Measurements from ENCODE around the gene ADIPOR1. TPM values are rescaled to one million over a fixed set of nuclear protein-coding genes. Genes with fewer than 3 reads are reported as not detected.
"Not testable (repeated sequence)": the region's sequence is repeated elsewhere in the genome, so short reads cannot be mapped to it uniquely, and the experiment has no call there.

Gene ADIPOR1
- total RNA-seq, 2 experiments from 2014 or later, result 64.8 to 64.9 TPM

DNA sequence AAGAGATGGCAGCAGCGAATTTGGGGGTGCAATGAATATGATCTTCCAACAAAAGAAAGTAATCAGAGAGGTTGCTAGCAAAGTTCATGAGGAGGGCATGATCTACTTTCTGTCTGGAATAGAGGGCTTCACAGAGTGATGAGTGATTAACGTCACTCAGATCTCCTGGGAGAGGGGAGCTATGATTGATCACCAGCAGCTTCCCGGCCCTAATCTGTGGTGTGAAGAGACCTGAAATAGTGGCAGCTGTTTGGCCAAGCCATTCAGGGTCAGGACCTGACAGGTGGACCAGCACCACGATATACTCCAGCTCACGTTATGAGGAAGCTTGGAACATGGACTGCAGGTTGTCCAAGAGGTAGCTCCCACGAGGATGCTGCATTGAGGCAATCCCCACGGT is 29.1 kb upstream of the ADIPOR1 start:
- no peak for ATAC-seq (ENCODE audit: low read depth)
- Mint-ChIP-seq H3K36me3 (no peaks in the 10 kb centered on the region), H3K27ac (no peak overlapping the region), H3K4me3 (no peak overlapping the region), H3K4me1 (peaks cover 3% of the 10 kb centered on the region), H3K27me3 (peaks cover 17% of the 10 kb centered on the region), H3K9me3 (no peaks in the 10 kb centered on the region)
- POLR2A ChIA-PET, result no interaction called here
- DNase-seq, result no peak

DNA sequence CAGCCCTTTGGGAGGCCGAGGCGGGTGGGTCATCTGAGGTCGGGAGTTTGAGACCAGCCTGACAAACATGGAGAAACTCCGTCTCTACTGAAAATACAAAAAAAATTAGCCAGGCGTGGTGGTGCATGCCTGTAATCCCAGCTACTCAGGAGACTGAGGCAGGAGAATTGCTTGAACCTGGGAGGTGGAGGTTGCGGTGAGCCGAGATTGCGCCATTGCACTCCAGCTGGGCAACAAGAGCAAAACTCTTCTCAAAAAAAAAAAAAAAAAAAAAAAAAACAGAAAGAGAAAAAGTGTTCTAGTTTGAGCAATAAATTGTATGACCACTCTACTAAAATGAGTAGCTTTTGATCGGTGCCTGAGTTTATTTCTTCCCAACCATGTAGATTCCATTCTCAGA is 28.0 kb upstream of the ADIPOR1 start:
- H3K4me3 Mint-ChIP-seq; H3K27me3 Mint-ChIP-seq; ATAC-seq (ENCODE audit: low read depth); POLR2A ChIA-PET; DNase-seq; H3K9me3 Mint-ChIP-seq; H3K4me1 Mint-ChIP-seq; H3K36me3 Mint-ChIP-seq; H3K27ac Mint-ChIP-seq: not testable (repeated sequence)

GRCh38 chr1:202982715-202983430 is 24.8 kb upstream of the ADIPOR1 start:
- DNase-seq (no peak), ATAC-seq (ENCODE audit: low read depth) (no peak)
- Mint-ChIP-seq H3K4me1 (peaks cover 3% of the 10 kb centered on the region), H3K4me3 (no peak overlapping the region), H3K27ac (no peak overlapping the region), H3K27me3 (peaks cover 9% of the 10 kb centered on the region), H3K36me3 (no peaks in the 10 kb centered on the region), H3K9me3 (no peaks in the 10 kb centered on the region)
- POLR2A ChIA-PET, result no interaction called here

GRCh38 chr1:202981939-202982338 is 23.8 kb upstream of the ADIPOR1 start:
- Mint-ChIP-seq H3K27me3 (peaks cover 17% of the 10 kb centered on the region), H3K9me3 (no peaks in the 10 kb centered on the region), H3K36me3 (no peaks in the 10 kb centered on the region), H3K27ac (no peak overlapping the region), H3K4me3 (no peak overlapping the region), H3K4me1 (peaks cover 3% of the 10 kb centered on the region)
- DNase-seq (no peak), ATAC-seq (ENCODE audit: low read depth) (no peak)
- POLR2A ChIA-PET, result interaction anchor here (0.7 kb wide), 1 partner anchor 11 kb away, joined by 3 read pairs; no protein-coding TSS in a partner anchor

DNA sequence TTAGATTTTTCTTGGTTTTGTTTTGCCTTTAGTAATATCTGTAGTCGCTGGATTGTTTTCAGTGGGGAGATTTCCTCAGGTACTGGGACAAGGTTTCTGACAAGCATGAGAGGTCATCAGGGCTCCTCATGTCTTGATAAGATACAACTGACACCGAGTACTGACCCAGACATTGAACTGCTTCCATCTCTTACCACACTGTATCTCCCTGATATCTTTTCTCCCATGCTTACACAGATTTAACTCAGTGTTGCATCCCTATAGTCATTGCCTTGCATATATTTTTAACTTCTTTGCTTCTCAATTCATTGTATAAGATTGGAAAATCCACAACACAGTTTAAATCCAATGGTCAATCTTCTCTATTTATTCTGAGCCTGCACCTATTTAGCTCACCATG is 21.3 kb upstream of the ADIPOR1 start:
- peaks cover 2% of the 10 kb centered on the region for H3K4me1 Mint-ChIP-seq
- POLR2A ChIA-PET, result no interaction called here
- H3K36me3 Mint-ChIP-seq, result no peaks in the 10 kb centered on the region
- no peaks in the 10 kb centered on the region for H3K9me3 Mint-ChIP-seq
- no peak for ATAC-seq (ENCODE audit: low read depth)
- H3K27ac Mint-ChIP-seq, result no peak overlapping the region
- no peak for DNase-seq
- peaks cover 29% of the 10 kb centered on the region for H3K27me3 Mint-ChIP-seq
- no peak overlapping the region for H3K4me3 Mint-ChIP-seq

GRCh38 chr1:202976633-202977032 is 18.5 kb upstream of the ADIPOR1 start:
- H3K4me1 Mint-ChIP-seq, result peaks cover 2% of the 10 kb centered on the region
- DNase-seq, result no peak
- H3K27ac Mint-ChIP-seq, result no peak overlapping the region
- H3K36me3 Mint-ChIP-seq, result no peaks in the 10 kb centered on the region
- ATAC-seq (ENCODE audit: low read depth), result no peak
- H3K9me3 Mint-ChIP-seq, result no peaks in the 10 kb centered on the region
- POLR2A ChIA-PET, result no interaction called here
- peaks cover 43% of the 10 kb centered on the region for H3K27me3 Mint-ChIP-seq
- no peak overlapping the region for H3K4me3 Mint-ChIP-seq

DNA sequence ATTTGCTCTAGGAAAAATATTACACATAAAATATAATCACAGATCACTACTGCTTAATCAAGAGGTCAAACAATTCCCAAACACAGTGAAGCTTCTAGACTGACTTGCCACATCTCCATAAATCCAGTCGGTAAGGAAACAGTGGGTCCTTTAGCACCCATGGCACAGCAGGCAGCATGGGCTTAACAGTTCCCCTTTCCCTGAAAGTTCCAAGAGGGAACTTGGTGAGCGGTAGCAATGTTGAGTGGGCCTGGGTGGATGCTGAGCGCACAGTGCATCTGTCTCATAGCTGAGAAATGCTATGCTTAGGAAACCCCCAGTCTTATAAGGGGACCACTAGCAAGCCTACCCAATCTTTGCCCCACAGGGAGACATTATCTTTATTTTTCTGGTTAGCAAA is 16.7 kb upstream of the ADIPOR1 start:
- Mint-ChIP-seq H3K36me3 (no peaks in the 10 kb centered on the region), H3K27ac (no peak overlapping the region), H3K4me3 (no peak overlapping the region), H3K9me3 (no peaks in the 10 kb centered on the region), H3K4me1 (peaks cover 2% of the 10 kb centered on the region), H3K27me3 (peaks cover 39% of the 10 kb centered on the region)
- POLR2A ChIA-PET, result no interaction called here
- no peak for ATAC-seq (ENCODE audit: low read depth)
- DNase-seq, result no peak

- Mint-ChIP-seq H3K4me1 (peaks cover 17% of the 10 kb centered on the region), H3K4me3 (no peak overlapping the region), H3K9me3 (no peaks in the 10 kb centered on the region), H3K27ac (no peak overlapping the region), H3K27me3 (peaks cover 27% of the 10 kb centered on the region), H3K36me3 (no peaks in the 10 kb centered on the region)
- no peak for ATAC-seq (ENCODE audit: low read depth)
- no peak for DNase-seq
- POLR2A ChIA-PET, result no interaction called here
Measured at GRCh38 chr1:202972046-202972445, 13.9 kb upstream of the ADIPOR1 start.

- H3K36me3 Mint-ChIP-seq, result peaks cover 2% of the 10 kb centered on the region
- no peaks in the 10 kb centered on the region for H3K9me3 Mint-ChIP-seq
- DNase-seq (no peak), ATAC-seq (ENCODE audit: low read depth) (peak; percentile 46)
- H3K27ac Mint-ChIP-seq, result peak overlapping the region; percentile 0
- H3K27me3 Mint-ChIP-seq, result peaks cover 12% of the 10 kb centered on the region
- peak overlapping the region; percentile 1 for H3K4me3 Mint-ChIP-seq
- POLR2A ChIA-PET, result interaction anchor here (1.2 to 1.7 kb wide), 3 partner anchors 9 to 42 kb away, joined by 4 to 11 read pairs (median 9); partner anchors contain the start of gene KLHL12
- H3K4me1 Mint-ChIP-seq, result peaks cover 22% of the 10 kb centered on the region
Measured at GRCh38 chr1:202968895-202969295, 10.8 kb upstream of the ADIPOR1 start.

DNA sequence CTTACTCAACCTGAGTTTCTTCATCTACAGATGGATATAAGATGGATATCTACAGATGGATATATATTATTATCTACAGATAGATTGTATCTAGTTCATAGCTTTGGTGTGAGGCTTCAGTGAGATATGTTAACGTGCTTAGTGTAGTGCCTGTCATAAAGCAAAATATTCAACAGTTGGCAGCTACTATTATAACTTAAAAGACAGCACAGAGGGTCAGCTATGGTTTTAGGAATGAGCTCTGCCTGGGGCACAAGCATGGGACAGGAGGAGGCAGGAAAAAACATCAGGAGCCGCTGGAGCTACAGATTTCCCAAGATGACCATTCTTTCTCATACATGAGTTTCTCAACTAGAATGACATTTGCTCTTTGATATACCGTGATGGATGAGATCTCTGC is 10.2 kb upstream of the ADIPOR1 start:
- Mint-ChIP-seq H3K4me3 (peak overlapping the region; percentile 83), H3K27me3 (peaks cover 8% of the 10 kb centered on the region), H3K4me1 (peaks cover 22% of the 10 kb centered on the region), H3K27ac (peak overlapping the region; percentile 32), H3K9me3 (no peaks in the 10 kb centered on the region), H3K36me3 (peaks cover 2% of the 10 kb centered on the region)
- no peak for ATAC-seq (ENCODE audit: low read depth)
- DNase-seq, result no peak
- POLR2A ChIA-PET, result interaction anchor here (0.7 to 2.7 kb wide), 7 partner anchors 9 to 327 kb away, joined by 3 to 15 read pairs (median 4); partner anchors contain the start of genes KLHL12, RABIF and TMEM183A

DNA sequence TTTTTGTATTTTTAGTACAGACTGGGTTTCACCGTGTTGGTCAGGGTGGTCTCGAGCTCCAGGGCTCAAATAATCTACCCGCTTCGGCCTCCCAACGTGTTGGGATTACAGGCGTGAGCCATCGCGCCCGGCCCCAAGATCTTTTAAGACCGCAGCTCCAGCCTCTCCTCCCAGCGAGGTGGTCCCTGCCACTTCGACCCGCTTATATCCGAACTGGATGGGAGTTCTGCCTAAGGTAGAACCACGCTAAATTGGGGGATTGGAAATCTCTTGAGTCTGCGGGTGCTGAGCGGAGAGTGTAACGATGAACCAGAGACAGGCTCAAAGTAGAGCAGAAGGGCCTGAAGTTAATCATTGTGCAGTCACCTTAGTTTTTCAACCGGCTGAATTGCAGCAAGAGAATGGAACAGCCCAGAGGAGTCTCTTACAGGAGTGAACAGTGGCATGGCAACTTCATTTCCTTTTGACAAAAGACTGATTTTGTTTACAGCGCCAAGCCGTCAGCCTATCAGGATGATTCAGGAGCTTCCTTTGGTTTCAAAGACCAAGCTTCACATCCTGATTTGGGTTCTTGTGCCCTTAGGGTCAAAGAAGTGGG is 9.7 kb upstream of the ADIPOR1 start:
- no peak for DNase-seq
- ATAC-seq (ENCODE audit: low read depth), result peak; percentile 25
- POLR2A ChIA-PET, result interaction anchor here (0.7 to 2.7 kb wide), 7 partner anchors 8 to 328 kb away, joined by 3 to 15 read pairs (median 4); partner anchors contain the start of genes KLHL12, RABIF and TMEM183A
- Mint-ChIP-seq H3K4me3 (peak overlapping the region; percentile 83), H3K9me3 (no peaks in the 10 kb centered on the region), H3K27ac (peak overlapping the region; percentile 86), H3K36me3 (peaks cover 2% of the 10 kb centered on the region), H3K4me1 (peaks cover 22% of the 10 kb centered on the region), H3K27me3 (peaks cover 4% of the 10 kb centered on the region)

DNA sequence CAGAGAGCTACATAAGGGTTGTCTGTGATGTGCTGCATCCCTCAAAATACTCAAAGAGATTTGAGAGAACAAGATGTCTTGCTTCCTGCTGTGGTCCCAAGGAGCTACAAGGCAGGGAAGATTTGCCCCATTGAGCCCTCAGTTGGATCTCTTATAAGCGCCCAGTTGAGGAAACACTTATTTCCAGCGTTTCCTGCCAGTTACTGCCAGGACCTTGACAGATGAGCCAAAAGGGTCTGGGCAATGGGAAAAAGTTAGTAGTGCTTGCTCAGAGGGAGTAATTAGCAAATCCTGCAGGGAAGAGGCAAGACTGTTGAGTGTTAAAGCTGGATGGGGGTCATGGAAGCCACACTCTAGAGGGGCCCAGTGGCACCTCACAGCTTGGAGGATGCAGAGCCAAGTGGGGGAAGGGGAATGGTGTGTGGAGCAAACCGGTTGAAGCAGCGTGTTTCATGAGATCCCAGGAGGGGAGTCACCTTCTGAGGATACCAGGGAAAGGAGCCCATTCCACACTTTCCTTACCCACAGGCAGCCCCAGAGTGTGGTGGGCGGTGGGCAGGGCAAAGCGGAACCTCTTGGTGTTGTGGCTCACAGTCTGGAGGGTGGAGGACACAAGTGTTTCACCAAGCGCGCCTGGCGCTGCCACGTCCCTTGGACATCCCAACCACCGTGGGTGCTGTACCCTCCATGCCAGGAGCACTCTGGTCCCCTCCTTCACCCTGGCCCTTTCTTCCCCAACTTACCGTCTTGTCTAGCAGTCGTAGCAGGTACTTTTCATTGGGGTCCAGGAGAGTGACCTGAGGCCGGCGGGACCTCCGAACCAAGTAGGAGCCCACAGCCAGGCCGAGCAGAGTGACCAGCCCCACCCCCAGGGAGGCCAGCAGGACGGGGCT is 8.1 kb upstream of the ADIPOR1 start:
- no peak for DNase-seq
- Mint-ChIP-seq H3K36me3 (peaks cover 4% of the 10 kb centered on the region), H3K27ac (peak overlapping the region; percentile 74), H3K4me1 (peaks cover 22% of the 10 kb centered on the region), H3K9me3 (no peaks in the 10 kb centered on the region), H3K4me3 (peak overlapping the region; percentile 79), H3K27me3 (no peaks in the 10 kb centered on the region)
- ATAC-seq (ENCODE audit: low read depth), result no peak
- POLR2A ChIA-PET, result interaction anchor here (0.6 to 2.7 kb wide), 2 partner anchors 39 to 41 kb away, joined by 4 to 15 read pairs; partner anchors contain the start of gene TMEM183A

DNA sequence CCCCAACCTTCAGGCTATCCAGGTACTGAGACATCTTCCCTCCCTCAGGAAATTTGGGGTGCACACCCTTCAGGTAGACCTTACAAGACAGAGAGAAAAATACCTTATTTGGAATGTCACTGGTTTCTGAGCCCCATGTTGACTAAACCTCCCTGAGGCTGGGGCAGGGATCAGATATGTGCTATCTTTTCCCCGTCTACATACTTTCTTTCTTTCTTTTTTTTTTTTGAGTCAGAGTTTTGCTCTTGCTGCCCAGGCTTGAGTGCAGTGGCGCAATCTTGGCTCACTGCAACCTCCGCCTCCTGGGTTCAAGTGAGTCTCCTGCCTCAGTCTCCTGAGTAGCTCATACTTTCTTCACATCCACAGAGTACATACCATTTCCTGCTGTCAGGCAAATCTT is 7.3 kb upstream of the ADIPOR1 start:
- DNase-seq (no peak), ATAC-seq (ENCODE audit: low read depth) (no peak)
- H3K9me3 Mint-ChIP-seq, result no peaks in the 10 kb centered on the region
- no peak overlapping the region for H3K4me3 Mint-ChIP-seq
- peaks cover 4% of the 10 kb centered on the region for H3K36me3 Mint-ChIP-seq
- H3K27me3 Mint-ChIP-seq, result no peaks in the 10 kb centered on the region
- POLR2A ChIA-PET, result no interaction called here
- peaks cover 22% of the 10 kb centered on the region for H3K4me1 Mint-ChIP-seq
- no peak overlapping the region for H3K27ac Mint-ChIP-seq
